Testis (tissue), 3 donors: Measurements from ENCODE around the gene PRKCA. TPM values are rescaled to one million over a fixed set of nuclear protein-coding genes. Genes with fewer than 3 reads are reported as not detected.
A peak's percentile ranks its signal among the peaks of the same experiment; 100 is the strongest.

Source experiments
- DNase-seq: peaks from one replicate; pipeline ENCODE4 v3.0.0-alpha.2; 2019
- H3K27ac ChIP-seq, 2 donors: fragments of 200-600 bp; sonication (generic); one replicate each; pipeline ENCODE4 v1.5.1; 2019
- H3K27me3 ChIP-seq: fragments of 200-600 bp; sonication (generic); one replicate; pipeline ENCODE4 v1.5.1; 2019
- H3K36me3 ChIP-seq: fragments of 200-600 bp; sonication (generic); one replicate; pipeline ENCODE4 v1.5.1; 2017; ENCODE audit warnings: low read depth; ENCODE audit errors: missing control alignments
- H3K4me1 ChIP-seq: fragments of 200-600 bp; sonication (generic); one replicate; pipeline ENCODE4 v1.5.1; 2019
- H3K4me3 ChIP-seq, 2 donors: fragments of 200-600 bp; sonication (generic); one replicate each; pipeline ENCODE4 v1.5.1; 2017 to 2019
- H3K9me3 ChIP-seq: fragments of 200-600 bp; sonication (generic); one replicate; pipeline ENCODE4 v1.5.1; 2017
- CTCF ChIP-seq, 3 experiments: fragments of 450-650 bp in 2 of 3; fragments of 200-600 bp in 1 of 3; sonication (generic) in 1 of 3; IDR thresholded peaks; one replicate each; pipeline ENCODE4 v1.5.1; 2016 to 2019; ENCODE audit warnings: antibody characterized with exemption in 3 of 3, mild to moderate bottlenecking in 2 of 3, moderate library complexity in 1 of 3
- POLR2A ChIP-seq: fragments of 450-650 bp; IDR thresholded peaks from one replicate; pipeline ENCODE4 v1.6.1; 2017; ENCODE audit warnings: antibody characterized with exemption, mild to moderate bottlenecking, moderate library complexity
- WGBS, 2 donors: methylation state at CpG; one replicate each; pipeline ENCODE4 v1.1.5; 2018; 5-methylcytosine and 5-hydroxymethylcytosine counted together
- intact Hi-C: fragments of 100-400 bp; cut with DNase I; formaldehyde crosslinking; loops from one replicate; pipeline ENCODE4 v1.15.1; 2023; ENCODE audit warnings: low total_unique reads
- polyA plus RNA-seq: library from polyadenylated mRNA; stranded (reverse); fragments of 350-450 nt; fragmentation: Illumina TruSeq; extraction: RNeasy Lipid Tissue Mini Kit (QIAGEN cat#74804); gene quantifications from one replicate; pipeline ENCODE4 v1.2.3, GENCODE V29; 2014; ENCODE audit warnings: low read depth, low replicate concordance; ENCODE audit not compliant: insufficient read depth
- total RNA-seq, 2 donors: library from RNA; depleted of rRNA; stranded (reverse); fragments of >200 nt; gene quantifications; one replicate each; pipeline ENCODE4 v1.2.3, GENCODE V29; 2016

Gene PRKCA
- total and polyA plus RNA-seq, 3 donors from 2014 or later = 6.8 to 22.9 (median 15.4) TPM

GRCh38 chr17:66464921-66465320 lies 162.5 kb downstream of the PRKCA start:
- Histone ChIP-seq H3K27ac (no peak overlapping the region), H3K4me1 (peaks cover 22% of the 10 kb centered on the region), H3K9me3 (no peaks in the 10 kb centered on the region), H3K4me3 (no peak overlapping the region), H3K27me3 (no peaks in the 10 kb centered on the region), H3K36me3 (no peaks in the 10 kb centered on the region)
- 69 to 75% methylated on average over 3 of the region's 3 CpGs for WGBS, 2 donors
- intact Hi-C loops = no loop called here
- no peak for DNase-seq
- TF ChIP-seq CTCF (IDR thresholded peaks at IDR 0.05) (no peak), POLR2A (no peak)

GRCh38 chr17:66465701-66466100 lies 163.3 kb downstream of the PRKCA start:
- 89 to 94% methylated on average over 1 of the region's 1 CpG for WGBS, 2 donors
- no peak overlapping the region for H3K27ac ChIP-seq
- no peak for TF ChIP-seq CTCF (IDR thresholded peaks at IDR 0.05)
- no peak for TF ChIP-seq POLR2A

DNA sequence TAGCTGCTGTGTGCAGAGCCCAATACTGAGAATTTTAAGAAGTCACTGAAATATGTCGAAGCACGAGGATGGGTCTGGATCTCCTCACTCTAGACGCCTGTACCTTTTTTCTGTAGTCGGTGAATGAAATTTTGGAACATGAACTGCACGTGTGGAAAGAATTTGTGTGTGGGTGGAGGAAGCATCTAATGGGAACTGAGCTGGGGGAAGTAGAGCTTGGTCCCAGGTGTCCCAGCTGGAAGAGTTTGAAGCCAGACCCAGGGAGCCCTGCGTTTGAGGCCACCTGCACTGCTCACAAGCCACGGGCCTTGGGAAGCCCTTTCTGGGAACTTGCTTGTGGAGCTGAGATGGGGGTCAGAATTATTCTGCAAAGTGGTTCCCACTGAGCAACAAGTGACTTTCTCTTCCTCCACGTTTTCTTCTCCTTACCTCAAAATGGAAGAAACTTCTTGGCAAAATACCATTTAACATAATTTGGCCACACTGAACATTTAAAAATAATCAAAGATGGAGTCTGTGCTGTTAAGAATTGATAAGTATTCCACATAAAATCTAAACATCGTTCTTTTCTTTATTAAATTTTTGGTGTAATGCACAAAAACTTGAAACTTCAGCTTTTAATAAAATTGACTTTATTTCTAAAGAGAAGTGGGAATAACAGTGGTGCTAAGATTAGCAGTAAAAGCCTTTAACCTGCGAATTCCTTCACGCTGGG lies 163.8 kb downstream of the PRKCA start:
- H3K4me3 ChIP-seq = no peak overlapping the region
- 55 to 59% methylated on average over 10 to 11 of the region's 11 CpGs for WGBS, 2 donors
- peak overlapping the region in 1 of 2 donors; percentile 33 for H3K27ac ChIP-seq
- intact Hi-C loops = no loop called here
- H3K4me1 ChIP-seq = peaks cover 24% of the 10 kb centered on the region
- no peaks in the 10 kb centered on the region for H3K9me3 ChIP-seq
- no peak for DNase-seq
- no peaks in the 10 kb centered on the region for H3K36me3 ChIP-seq
- H3K27me3 ChIP-seq = no peaks in the 10 kb centered on the region
- no peak for TF ChIP-seq POLR2A
- TF ChIP-seq CTCF (IDR thresholded peaks at IDR 0.05) = no peak

More at GRCh38 chr17:66465701-66466100, 163.3 kb downstream of the PRKCA start:
- no peak for DNase-seq
- Histone ChIP-seq H3K4me3 (no peak overlapping the region), H3K4me1 (peaks cover 22% of the 10 kb centered on the region), H3K27me3 (no peaks in the 10 kb centered on the region), H3K36me3 (no peaks in the 10 kb centered on the region), H3K9me3 (no peaks in the 10 kb centered on the region)
- intact Hi-C loops = no loop called here

- Histone ChIP-seq H3K27ac (peak overlapping the region in 1 of 2 donors; percentile 33), H3K4me1 (peaks cover 26% of the 10 kb centered on the region), H3K4me3 (no peak overlapping the region), H3K36me3 (no peaks in the 10 kb centered on the region), H3K27me3 (no peaks in the 10 kb centered on the region), H3K9me3 (no peaks in the 10 kb centered on the region)
- TF ChIP-seq CTCF (IDR thresholded peaks at IDR 0.05) (no peak), POLR2A (no peak)
- intact Hi-C loops = no loop called here
- WGBS, 2 donors = 49 to 52% methylated on average over 7 of the region's 7 CpGs
- no peak for DNase-seq
These were observed 164.5 kb downstream of the PRKCA start for GRCh38 chr17:66466840-66467367.

GRCh38 chr17:66467766-66468165 lies 165.4 kb downstream of the PRKCA start:
- Histone ChIP-seq H3K9me3 (no peaks in the 10 kb centered on the region), H3K4me1 (peaks cover 26% of the 10 kb centered on the region), H3K27ac (peak overlapping the region in 1 of 2 donors; percentile 23), H3K27me3 (no peaks in the 10 kb centered on the region), H3K36me3 (no peaks in the 10 kb centered on the region), H3K4me3 (no peak overlapping the region)
- 56 to 65% methylated on average over 6 of the region's 6 CpGs for WGBS, 2 donors
- no peak for DNase-seq
- intact Hi-C loops = no loop called here
- TF ChIP-seq CTCF (IDR thresholded peaks at IDR 0.05) (no peak), POLR2A (no peak)
